ENCODE results near the gene SMIM8.

- TF ChIP-seq CTCF (IDR thresholded peaks at IDR 0.05) (no peak), POLR2A (IDR thresholded peaks at IDR 0.05; ENCODE audit: low read depth) (no peak), POLR2AphosphoS5 (IDR thresholded peaks at IDR 0.05) (no peak), EP300 (IDR thresholded peaks at IDR 0.05) (no peak)
Measured at GRCh38 chr6:87282743-87283142, 39.6 kb upstream of the SMIM8 start.

Measured in esophagus muscularis mucosa (tissue), 4 donors.